WI38 (cell line): ENCODE results near the gene SPRR5.

Experiments
- H3K4me3 ChIP-seq: 2 replicates; pipeline ENCODE4 v1.5.1; 2011; ENCODE audit warnings: low read depth, mild to moderate bottlenecking, control low read depth, low read length
- CTCF ChIP-seq: IDR thresholded peaks from 2 replicates; pipeline ENCODE4 v1.5.1; 2012; ENCODE audit warnings: low read depth, mild to moderate bottlenecking, control low read depth, low read length

The SPRR5 gene

GRCh38 chr1:152926091-152926490 lies 20.9 kb upstream of the SPRR5 start:
- H3K4me3 ChIP-seq: no peak overlapping the region
- TF ChIP-seq CTCF: no peak

GRCh38 chr1:152928671-152929070 lies 18.3 kb upstream of the SPRR5 start:
- no peak for TF ChIP-seq CTCF
- H3K4me3 ChIP-seq: no peak overlapping the region

GRCh38 chr1:152932170-152932811 lies 14.7 kb upstream of the SPRR5 start:
- no peak overlapping the region for H3K4me3 ChIP-seq
- no peak for TF ChIP-seq CTCF

GRCh38 chr1:152933196-152933595 lies 13.8 kb upstream of the SPRR5 start:
- no peak for TF ChIP-seq CTCF
- H3K4me3 ChIP-seq: no peak overlapping the region

DNA sequence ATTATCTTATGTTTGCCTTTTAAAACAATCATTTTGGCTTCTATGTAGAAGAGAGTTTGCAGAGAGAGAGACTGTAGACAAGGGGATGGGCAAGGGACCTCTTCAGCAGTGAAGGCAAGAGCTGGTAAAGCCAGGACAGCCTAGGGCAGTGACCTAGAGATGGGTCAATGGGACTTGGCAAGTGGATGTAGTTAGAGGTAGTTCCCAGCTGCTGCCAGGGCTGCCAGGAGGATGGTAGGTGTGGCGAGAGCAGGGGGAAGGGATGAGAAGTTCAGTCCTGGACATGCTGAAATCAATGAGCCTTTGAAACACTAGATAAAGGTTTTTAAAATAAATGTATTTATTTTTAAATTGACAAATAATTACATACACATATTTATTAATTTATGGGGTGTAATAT lies 6.4 kb upstream of the SPRR5 start:
- no peak for TF ChIP-seq CTCF
- no peak overlapping the region for H3K4me3 ChIP-seq

- H3K4me3 ChIP-seq: no peak overlapping the region
- no peak for TF ChIP-seq CTCF
These were observed 5.8 kb upstream of the SPRR5 start for GRCh38 chr1:152941037-152941711.

DNA sequence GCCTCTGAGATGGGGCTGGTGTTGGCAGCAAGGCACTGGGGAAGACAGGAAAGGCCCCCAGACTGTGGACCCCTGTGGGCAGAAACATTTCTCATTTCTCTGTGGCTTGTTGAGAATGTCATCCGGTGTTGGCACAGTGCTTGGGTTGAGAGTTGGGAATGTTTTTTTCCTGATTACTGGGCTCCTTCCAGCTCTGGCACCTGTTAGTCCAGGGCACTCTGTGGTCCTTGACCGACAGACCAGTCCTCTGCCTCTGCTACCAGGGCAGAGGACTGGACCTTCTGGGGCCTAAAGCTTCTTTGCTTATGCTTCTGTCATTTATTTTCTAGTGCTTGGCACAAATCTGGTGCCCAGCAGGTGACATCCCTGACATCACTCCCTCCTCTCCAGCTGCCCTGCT lies 4.8 kb upstream of the SPRR5 start:
- no peak overlapping the region for H3K4me3 ChIP-seq
- no peak for TF ChIP-seq CTCF
